CD14-positive monocyte (primary cell): Measurements from ENCODE around the gene HAGH. TPM values are rescaled to one million over a fixed set of nuclear protein-coding genes. Genes with fewer than 3 reads are reported as not detected.

ENCODE experiments used
- DNase-seq, 3 donors: peaks; one replicate each; pipeline ENCODE4 v3.0.0-alpha.2; 2011 to 2022
- H2AFZ ChIP-seq: 2 replicates; pipeline ENCODE4 v1.6.0; 2012; ENCODE audit warnings: mild to moderate bottlenecking, low read depth, low read length, inconsistent platforms; ENCODE audit not compliant: insufficient read depth, poor library complexity, severe bottlenecking
- H3K27ac ChIP-seq, 2 donors: 1 replicate in 1 of 2; 2 replicates in 1 of 2; pipeline ENCODE4 v1.5.1; 2012 to 2013; ENCODE audit warnings: low read length in 2 of 2, control low read depth in 1 of 2, inconsistent platforms in 1 of 2, low read depth in 1 of 2, mild to moderate bottlenecking in 1 of 2
- H3K27me3 ChIP-seq, 2 donors: one replicate each; pipeline versions ENCODE4 v1.6.0 to v1.6.1; 2011 to 2013; ENCODE audit warnings: low read length in 2 of 2; ENCODE audit not compliant: control insufficient read depth in 2 of 2, insufficient read depth in 2 of 2
- H3K36me3 ChIP-seq, 2 donors: replicated peaks in 1 of 2; 1 replicate in 1 of 2; 2 replicates in 1 of 2; pipeline versions ENCODE4 v1.5.1 to v1.6.1; 2012 to 2013; ENCODE audit warnings: low read length in 2 of 2, control low read depth in 1 of 2, inconsistent platforms in 1 of 2, mild to moderate bottlenecking in 1 of 2; ENCODE audit not compliant: insufficient read depth in 2 of 2, control insufficient read depth in 1 of 2
- H3K4me1 ChIP-seq, 2 donors: 1 replicate in 1 of 2; 2 replicates in 1 of 2; pipeline versions ENCODE4 v1.5.1 to v1.6.1; 2012 to 2013; ENCODE audit warnings: low read length in 2 of 2, control low read depth in 1 of 2, inconsistent platforms in 1 of 2, mild to moderate bottlenecking in 1 of 2, moderate library complexity in 1 of 2; ENCODE audit not compliant: insufficient read depth in 2 of 2, control insufficient read depth in 1 of 2
- H3K4me2 ChIP-seq: replicated peaks from 2 replicates; pipeline ENCODE3; 2012; ENCODE audit warnings: low read length, moderate library complexity, mild to moderate bottlenecking; ENCODE audit not compliant: poor library complexity, severe bottlenecking; ENCODE audit errors: extremely low read depth
- H3K4me3 ChIP-seq, 3 experiments: fragments of 200-600 bp in 1 of 3; sonication (generic) in 1 of 3; replicated peaks in 1 of 3; 1 replicate in 2 of 3; 2 replicates in 1 of 3; pipeline ENCODE4 v1.5.1; 2011 to 2013; ENCODE audit warnings: low read length in 3 of 3, mild to moderate bottlenecking in 3 of 3, control low read depth in 2 of 3, low read depth in 2 of 3, inconsistent platforms in 1 of 3, moderate library complexity in 1 of 3
- H3K79me2 ChIP-seq: 2 replicates; pipeline ENCODE4 v1.6.0; 2012; ENCODE audit warnings: mild to moderate bottlenecking, control low read depth, inconsistent platforms, low read length, moderate library complexity; ENCODE audit not compliant: insufficient read depth
- H3K9ac ChIP-seq: 2 replicates; pipeline ENCODE4 v1.6.0; 2017; ENCODE audit warnings: low read length, mild to moderate bottlenecking; ENCODE audit not compliant: insufficient read depth, poor library complexity, severe bottlenecking
- H3K9me3 ChIP-seq, 2 donors: replicated peaks in 1 of 2; 1 replicate in 1 of 2; 2 replicates in 1 of 2; pipeline versions ENCODE4 v1.5.1 to v1.6.1; 2012 to 2013; ENCODE audit warnings: low read length in 2 of 2, control low read depth in 1 of 2; ENCODE audit not compliant: control insufficient read depth in 1 of 2, insufficient read depth in 1 of 2
- H4K20me1 ChIP-seq: 2 replicates; pipeline ENCODE4 v1.6.0; 2012; ENCODE audit warnings: mild to moderate bottlenecking, low read length, control low read depth, moderate library complexity; ENCODE audit not compliant: insufficient read depth
- H3K27ac Mint-ChIP-seq, 7 donors: one replicate each; pipeline ENCODE4 v1.8.0; 2020; ENCODE audit warnings: mild to moderate bottlenecking in 7 of 7, mixed read lengths in 7 of 7, moderate library complexity in 6 of 7, inconsistent platforms in 2 of 7
- H3K27me3 Mint-ChIP-seq, 3 donors: one replicate each; pipeline ENCODE4 v1.8.0; 2021 to 2022; ENCODE audit warnings: low read depth in 3 of 3, mild to moderate bottlenecking in 3 of 3, mixed read lengths in 3 of 3, moderate library complexity in 3 of 3, inconsistent platforms in 1 of 3
- H3K36me3 Mint-ChIP-seq, 2 donors: one replicate each; pipeline ENCODE4 v1.8.0; 2020; ENCODE audit warnings: mixed read lengths in 2 of 2, inconsistent platforms in 1 of 2, mild to moderate bottlenecking in 1 of 2
- H3K4me1 Mint-ChIP-seq: one replicate; pipeline ENCODE4 v1.8.0; 2020; ENCODE audit warnings: mild to moderate bottlenecking, mixed read lengths
- H3K4me3 Mint-ChIP-seq, 2 donors: one replicate each; pipeline ENCODE4 v1.8.0; 2020; ENCODE audit warnings: mild to moderate bottlenecking in 2 of 2, mixed read lengths in 2 of 2, moderate library complexity in 1 of 2
- H3K9me3 Mint-ChIP-seq, 7 donors: one replicate each; pipeline ENCODE4 v1.8.0; 2020 to 2022; ENCODE audit warnings: mixed read lengths in 7 of 7, mild to moderate bottlenecking in 6 of 7, moderate library complexity in 6 of 7, inconsistent platforms in 2 of 7
- WGBS: methylation state at CpG from one replicate; pipeline ENCODE4 v1.1.5; 2013; ENCODE audit warnings: missing lambda C conversion rate; ENCODE audit not compliant: insufficient coverage; 5-methylcytosine and 5-hydroxymethylcytosine counted together
- intact Hi-C, 2 donors: fragments of 100-400 bp; cut with micrococcal nuclease; formaldehyde crosslinking; loops; one replicate each; pipeline versions ENCODE4 v1.15.0 to v1.15.1; 2023
- polyA plus RNA-seq, 3 donors: library from polyadenylated mRNA; depleted of rRNA in 1 of 3; unstranded in 2 of 3; stranded (reverse) in 1 of 3; fragments of 300-500 nt in 2 of 3; fragments of >200 nt in 1 of 3; fragmentation: Illumina TruSeq in 2 of 3; gene quantifications; 1 replicate in 2 of 3; 2 replicates in 1 of 3; pipeline ENCODE4 v1.2.3, GENCODE V29; 2012 to 2021
- TF ChIP-seq, protein P1 (sequence below): fragments of 200-600 bp; IDR thresholded peaks from one replicate; pipeline ENCODE4 v1.8.0; 2022; ENCODE audit warnings: antibody characterized with exemption, mild to moderate bottlenecking

HAGH gene
- polyA plus RNA-seq, 3 donors, result 42.6 to 82.1 (median 47.7) TPM

DNA sequence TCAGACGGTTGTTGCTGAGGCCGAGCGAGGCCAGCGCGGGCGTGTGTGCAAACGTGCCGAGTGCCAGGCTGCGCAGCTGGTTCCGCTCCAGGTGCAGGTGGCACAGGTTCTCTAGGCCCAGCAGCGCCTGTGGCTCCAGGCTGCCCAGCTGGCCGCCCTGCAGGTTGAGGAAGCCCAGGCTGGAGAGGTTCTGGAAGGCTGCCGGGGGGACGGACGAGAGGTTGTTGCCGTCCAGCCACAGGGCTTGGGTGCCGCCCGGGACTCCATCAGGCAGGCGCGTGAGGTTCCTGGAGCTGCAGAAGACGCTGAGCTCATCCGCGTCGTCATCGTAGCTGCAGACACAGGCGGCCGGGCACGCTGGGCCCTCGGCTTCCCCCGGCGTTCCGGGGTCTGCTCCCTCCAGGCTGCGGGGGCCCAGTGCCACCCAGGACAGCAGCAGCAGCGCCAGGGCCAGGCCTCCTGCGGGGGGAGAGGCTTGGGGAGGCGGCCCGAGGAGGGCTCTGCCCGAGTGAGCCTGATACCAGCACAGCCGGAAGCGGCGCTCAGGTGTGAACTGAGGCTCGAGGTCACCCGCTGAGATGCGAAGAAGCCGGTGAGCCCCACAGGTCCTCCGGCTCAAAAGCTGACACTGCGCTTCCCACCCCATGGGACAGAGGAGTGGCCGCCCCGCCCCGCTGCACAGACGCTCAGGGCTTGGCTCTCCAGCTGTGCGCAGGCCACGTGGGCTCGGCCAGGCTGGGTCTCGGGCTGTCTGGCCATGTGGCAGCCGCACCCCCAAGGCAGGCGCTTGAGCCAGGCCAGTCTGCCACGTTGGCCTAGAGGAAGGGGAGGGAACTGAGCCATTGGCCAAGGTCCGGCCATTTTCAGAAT, 34.4 kb downstream of the HAGH start:
- Mint-ChIP-seq H3K4me1 (no peaks in the 10 kb centered on the region), H3K36me3 (peaks cover 7 to 34% of the 10 kb centered on the region in 2 donors), H3K4me3 (no peak overlapping the region), H3K9me3 (peaks cover 0 to 7% (median 0%) of the 10 kb centered on the region in 7 donors), H3K27ac (no peak overlapping the region), H3K27me3 (peaks cover 0 to 2% (median 0%) of the 10 kb centered on the region in 3 donors)
- H4K20me1 ChIP-seq, result peaks cover 9% of the 10 kb centered on the region
- H3K4me3 ChIP-seq, result no peak overlapping the region
- H3K27ac ChIP-seq, result no peak overlapping the region
- DNase-seq, result no peak
- H3K36me3 ChIP-seq, result peaks cover 32 to 34% of the 10 kb centered on the region in 2 donors
- no peaks in the 10 kb centered on the region for H3K79me2 ChIP-seq
- intact Hi-C loops, result no loop called here
- WGBS, result 95% methylated on average over 59 of the region's 59 CpGs
- no peak overlapping the region for H3K9ac ChIP-seq
- TF ChIP-seq, protein P1, sequence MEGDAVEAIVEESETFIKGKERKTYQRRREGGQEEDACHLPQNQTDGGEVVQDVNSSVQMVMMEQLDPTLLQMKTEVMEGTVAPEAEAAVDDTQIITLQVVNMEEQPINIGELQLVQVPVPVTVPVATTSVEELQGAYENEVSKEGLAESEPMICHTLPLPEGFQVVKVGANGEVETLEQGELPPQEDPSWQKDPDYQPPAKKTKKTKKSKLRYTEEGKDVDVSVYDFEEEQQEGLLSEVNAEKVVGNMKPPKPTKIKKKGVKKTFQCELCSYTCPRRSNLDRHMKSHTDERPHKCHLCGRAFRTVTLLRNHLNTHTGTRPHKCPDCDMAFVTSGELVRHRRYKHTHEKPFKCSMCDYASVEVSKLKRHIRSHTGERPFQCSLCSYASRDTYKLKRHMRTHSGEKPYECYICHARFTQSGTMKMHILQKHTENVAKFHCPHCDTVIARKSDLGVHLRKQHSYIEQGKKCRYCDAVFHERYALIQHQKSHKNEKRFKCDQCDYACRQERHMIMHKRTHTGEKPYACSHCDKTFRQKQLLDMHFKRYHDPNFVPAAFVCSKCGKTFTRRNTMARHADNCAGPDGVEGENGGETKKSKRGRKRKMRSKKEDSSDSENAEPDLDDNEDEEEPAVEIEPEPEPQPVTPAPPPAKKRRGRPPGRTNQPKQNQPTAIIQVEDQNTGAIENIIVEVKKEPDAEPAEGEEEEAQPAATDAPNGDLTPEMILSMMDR, result no peak
- no peak overlapping the region for H2AFZ ChIP-seq
- H3K27me3 ChIP-seq, result no peaks in the 10 kb centered on the region
- no peak overlapping the region for H3K4me2 ChIP-seq
- H3K9me3 ChIP-seq, result no peaks in the 10 kb centered on the region
- no peaks in the 10 kb centered on the region for H3K4me1 ChIP-seq

- Histone ChIP-seq H4K20me1 (peaks cover 16% of the 10 kb centered on the region), H3K4me3 (no peak overlapping the region), H3K9me3 (no peaks in the 10 kb centered on the region), H3K27ac (no peak overlapping the region), H3K79me2 (peaks cover 6% of the 10 kb centered on the region), H2AFZ (no peak overlapping the region), H3K36me3 (peaks cover 38 to 42% of the 10 kb centered on the region in 2 donors), H3K4me1 (no peaks in the 10 kb centered on the region), H3K9ac (no peak overlapping the region), H3K4me2 (no peak overlapping the region), H3K27me3 (no peaks in the 10 kb centered on the region)
- peaks cover 0 to 2% (median 0%) of the 10 kb centered on the region in 3 donors for H3K27me3 Mint-ChIP-seq
- H3K36me3 Mint-ChIP-seq, result peaks cover 13 to 40% of the 10 kb centered on the region in 2 donors
- H3K27ac Mint-ChIP-seq, result no peak overlapping the region
- no peak overlapping the region for H3K4me3 Mint-ChIP-seq
- no peaks in the 10 kb centered on the region for H3K9me3 Mint-ChIP-seq
- TF ChIP-seq, protein P1, result no peak
- intact Hi-C loops, result no loop called here
- DNase-seq, result no peak
- H3K4me1 Mint-ChIP-seq, result no peaks in the 10 kb centered on the region
- WGBS, result 97% methylated on average over 53 of the region's 53 CpGs
Measured at GRCh38 chr16:1791256-1791942, 35.2 kb downstream of the HAGH start.
